ENCODE results near the gene COQ4. TPM values are rescaled to one million over a fixed set of nuclear protein-coding genes. Genes with fewer than 3 reads are reported as not detected.
A peak's percentile ranks its signal among the peaks of the same experiment; 100 is the strongest.

The COQ4 gene
- total RNA-seq, 1 experiment from 2014 or later = 34.0 TPM

DNA sequence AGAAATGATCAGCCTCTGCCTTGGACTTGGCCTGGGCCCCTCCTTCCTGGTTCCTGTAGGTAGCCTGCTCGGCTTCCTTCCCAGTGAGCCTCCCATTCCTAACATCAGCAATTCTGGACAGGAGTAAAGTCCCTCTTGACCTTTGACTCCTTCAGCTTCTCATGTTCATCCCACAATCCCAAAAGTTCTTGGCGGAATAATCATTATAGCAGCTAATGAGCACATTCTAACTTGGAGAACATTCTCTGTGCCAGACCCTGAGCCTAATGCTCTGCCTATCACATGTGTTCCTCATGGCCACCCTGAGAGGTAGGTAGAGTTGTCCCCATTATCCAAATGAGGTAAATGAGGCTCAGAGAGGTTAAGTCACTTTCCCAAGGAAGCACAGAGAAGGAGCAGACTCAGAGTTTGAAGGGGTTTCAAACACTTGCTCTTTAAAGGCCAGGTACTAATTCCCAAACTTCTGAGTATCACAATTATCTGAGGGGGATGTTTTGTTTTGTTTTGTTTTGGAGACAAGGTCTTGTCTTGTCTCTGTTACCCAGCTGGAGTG, 25.3 kb upstream of the COQ4 start:
- Mint-ChIP-seq H3K36me3 (ENCODE audit: insufficient read depth, unreplicated experiment) (peaks cover 18% of the 10 kb centered on the region), H3K4me3 (ENCODE audit: low read depth, unreplicated experiment) (no peak overlapping the region), H3K27ac (ENCODE audit: unreplicated experiment) (no peak overlapping the region), H3K27me3 (ENCODE audit: unreplicated experiment) (no peaks in the 10 kb centered on the region), H3K4me1 (ENCODE audit: low read depth, unreplicated experiment) (peaks cover 10% of the 10 kb centered on the region), H3K9me3 (ENCODE audit: low read depth, unreplicated experiment) (no peaks in the 10 kb centered on the region)
- DNase-seq = no peak
- no TSS peak for BruUV-seq (replicated peaks)
- TF ChIP-seq, protein P1, sequence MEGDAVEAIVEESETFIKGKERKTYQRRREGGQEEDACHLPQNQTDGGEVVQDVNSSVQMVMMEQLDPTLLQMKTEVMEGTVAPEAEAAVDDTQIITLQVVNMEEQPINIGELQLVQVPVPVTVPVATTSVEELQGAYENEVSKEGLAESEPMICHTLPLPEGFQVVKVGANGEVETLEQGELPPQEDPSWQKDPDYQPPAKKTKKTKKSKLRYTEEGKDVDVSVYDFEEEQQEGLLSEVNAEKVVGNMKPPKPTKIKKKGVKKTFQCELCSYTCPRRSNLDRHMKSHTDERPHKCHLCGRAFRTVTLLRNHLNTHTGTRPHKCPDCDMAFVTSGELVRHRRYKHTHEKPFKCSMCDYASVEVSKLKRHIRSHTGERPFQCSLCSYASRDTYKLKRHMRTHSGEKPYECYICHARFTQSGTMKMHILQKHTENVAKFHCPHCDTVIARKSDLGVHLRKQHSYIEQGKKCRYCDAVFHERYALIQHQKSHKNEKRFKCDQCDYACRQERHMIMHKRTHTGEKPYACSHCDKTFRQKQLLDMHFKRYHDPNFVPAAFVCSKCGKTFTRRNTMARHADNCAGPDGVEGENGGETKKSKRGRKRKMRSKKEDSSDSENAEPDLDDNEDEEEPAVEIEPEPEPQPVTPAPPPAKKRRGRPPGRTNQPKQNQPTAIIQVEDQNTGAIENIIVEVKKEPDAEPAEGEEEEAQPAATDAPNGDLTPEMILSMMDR (IDR thresholded peaks at IDR 0.05; ENCODE audit: unreplicated experiment) = no peak
- intact Hi-C loops (cut with micrococcal nuclease; ENCODE audit: unreplicated experiment) = loop anchor here (5.0 kb wide), 1 partner anchor 115 kb away; no protein-coding TSS in a partner anchor
- CTCF ChIA-PET = no interaction called here

DNA sequence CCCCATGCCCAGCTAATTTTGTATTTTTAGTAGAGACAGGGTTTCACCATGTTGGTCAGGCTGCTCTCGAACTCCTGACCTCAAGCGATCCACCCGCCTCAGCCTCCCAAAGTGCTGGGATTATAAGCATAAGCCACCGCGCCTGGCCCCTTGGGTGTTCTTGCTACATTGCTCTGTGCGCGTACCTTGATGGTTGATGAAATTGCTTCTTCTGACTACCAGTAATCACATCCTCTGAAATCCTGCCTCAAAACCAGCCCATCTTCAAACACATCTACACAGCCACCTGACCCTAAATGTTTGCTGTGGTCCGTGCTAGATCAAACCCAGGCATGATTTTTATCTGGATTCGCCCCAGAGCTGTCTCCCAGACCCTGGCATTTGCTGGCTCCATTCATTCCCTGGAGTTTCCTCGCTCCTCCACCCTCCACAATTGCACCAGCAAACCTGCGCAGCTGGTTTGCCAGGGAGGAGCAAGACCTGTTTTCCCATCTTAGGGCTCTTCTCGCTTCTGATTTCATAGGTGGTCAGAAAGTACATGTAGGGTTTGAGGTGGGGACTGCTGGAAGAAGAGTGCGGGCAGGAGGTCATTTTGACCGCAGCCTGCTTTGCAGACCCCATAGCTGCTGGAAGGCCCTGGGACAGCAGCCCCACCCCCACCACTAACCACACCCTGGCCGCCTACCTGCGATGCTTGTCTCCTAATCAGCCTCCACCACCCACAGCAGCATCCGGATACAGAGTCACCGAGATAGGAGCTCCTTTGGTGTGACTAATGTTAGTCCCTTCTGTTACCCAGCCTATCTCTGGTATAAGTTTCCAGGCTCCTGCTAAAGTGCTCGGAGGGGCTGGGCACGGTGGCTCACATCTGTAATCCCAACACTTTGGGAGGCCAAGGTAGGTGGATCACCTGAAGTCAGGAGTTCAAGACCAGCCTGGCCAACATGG, 23.8 kb upstream of the COQ4 start:
- peak overlapping the region; percentile 21 for H3K4me3 Mint-ChIP-seq (ENCODE audit: low read depth, unreplicated experiment)
- H3K4me1 Mint-ChIP-seq (ENCODE audit: low read depth, unreplicated experiment) = peaks cover 10% of the 10 kb centered on the region
- H3K27ac Mint-ChIP-seq (ENCODE audit: unreplicated experiment) = peak overlapping the region; percentile 72
- TF ChIP-seq, protein P1 (IDR thresholded peaks at IDR 0.05; ENCODE audit: unreplicated experiment) = no peak
- H3K9me3 Mint-ChIP-seq (ENCODE audit: low read depth, unreplicated experiment) = no peaks in the 10 kb centered on the region
- CTCF ChIA-PET = interaction anchor here (0.7 kb wide), 1 partner anchor 43 kb away, joined by 3 read pairs; no protein-coding TSS in a partner anchor
- DNase-seq = peak; percentile 22
- intact Hi-C loops (cut with micrococcal nuclease; ENCODE audit: unreplicated experiment) = loop anchor here (5.0 kb wide), 1 partner anchor 113 kb away; no protein-coding TSS in a partner anchor
- no TSS peak for BruUV-seq (replicated peaks)
- peaks cover 18% of the 10 kb centered on the region for H3K36me3 Mint-ChIP-seq (ENCODE audit: insufficient read depth, unreplicated experiment)
- no peaks in the 10 kb centered on the region for H3K27me3 Mint-ChIP-seq (ENCODE audit: unreplicated experiment)

DNA sequence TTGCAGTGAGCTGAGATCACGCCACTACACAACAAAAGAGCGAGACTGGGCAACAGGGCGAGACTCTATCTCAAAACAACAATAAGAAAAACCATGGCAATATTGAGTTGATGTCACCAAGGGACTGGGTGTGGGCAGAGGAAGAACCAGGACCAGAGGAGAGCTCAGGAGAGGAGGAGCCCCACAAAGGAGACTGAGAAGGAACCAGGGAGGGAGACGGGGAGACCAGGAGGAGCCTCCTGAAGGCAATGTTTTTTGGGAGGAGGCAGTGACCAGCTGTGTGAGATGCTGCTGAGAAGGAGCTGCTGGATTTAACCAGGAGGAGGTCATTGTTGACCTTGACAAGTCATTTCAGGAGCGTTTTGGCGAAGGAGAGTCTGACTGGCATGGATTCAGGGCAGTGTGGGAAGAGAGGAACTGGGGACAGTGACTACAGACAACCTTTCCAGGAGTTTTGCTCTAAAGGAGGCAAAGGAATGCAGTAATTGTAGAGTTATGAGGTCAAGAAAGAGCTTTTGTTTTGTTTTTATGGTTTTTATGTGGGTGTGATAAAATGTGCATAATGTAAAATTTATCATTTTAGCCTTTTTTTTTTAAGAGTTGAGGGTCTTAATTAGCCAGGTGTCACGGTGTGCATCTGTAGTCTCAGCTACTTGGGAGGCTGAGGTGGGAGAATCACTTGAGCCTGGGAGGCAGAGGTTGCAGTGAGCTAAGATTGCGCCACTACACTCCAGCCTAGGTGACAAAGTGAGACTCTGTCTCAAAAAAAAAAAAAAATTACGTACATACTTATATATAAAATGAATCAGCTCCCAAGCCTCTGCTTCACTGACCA, 18.3 kb upstream of the COQ4 start:
- no peaks in the 10 kb centered on the region for H3K4me1 Mint-ChIP-seq (ENCODE audit: low read depth, unreplicated experiment)
- no peaks in the 10 kb centered on the region for H3K9me3 Mint-ChIP-seq (ENCODE audit: low read depth, unreplicated experiment)
- no peaks in the 10 kb centered on the region for H3K27me3 Mint-ChIP-seq (ENCODE audit: unreplicated experiment)
- no peak for DNase-seq
- H3K27ac Mint-ChIP-seq (ENCODE audit: unreplicated experiment) = peak overlapping the region; percentile 42
- no peak overlapping the region for H3K4me3 Mint-ChIP-seq (ENCODE audit: low read depth, unreplicated experiment)
- peaks cover 20% of the 10 kb centered on the region for H3K36me3 Mint-ChIP-seq (ENCODE audit: insufficient read depth, unreplicated experiment)
- TF ChIP-seq, protein P1 (IDR thresholded peaks at IDR 0.05; ENCODE audit: unreplicated experiment) = no peak
- CTCF ChIA-PET = interaction anchor here (0.6 kb wide), 1 partner anchor 17 kb away, joined by 5 read pairs; no protein-coding TSS in a partner anchor
- BruUV-seq (replicated peaks) = no TSS peak
- intact Hi-C loops (cut with micrococcal nuclease; ENCODE audit: unreplicated experiment) = loop anchor here (10.0 kb wide), 1 partner anchor 250 kb away; the partner anchor contains the start of gene SPTAN1

DNA sequence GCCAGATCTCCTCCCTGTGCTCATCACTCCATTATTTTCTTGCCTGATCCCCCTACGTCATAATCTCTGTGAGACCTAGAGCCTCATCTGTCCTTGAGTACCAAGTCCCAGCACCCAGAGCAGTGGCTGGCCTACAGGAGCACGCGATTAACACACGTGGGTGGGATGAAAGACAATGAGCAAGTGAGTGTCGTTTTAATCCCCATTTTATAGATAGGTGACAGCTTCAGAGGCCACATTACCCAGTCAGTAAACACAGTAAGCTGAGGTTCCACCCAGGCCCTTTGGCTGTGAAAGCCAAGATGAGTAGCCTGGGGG, 17.7 kb upstream of the COQ4 start:
- Mint-ChIP-seq H3K36me3 (ENCODE audit: insufficient read depth, unreplicated experiment) (peaks cover 22% of the 10 kb centered on the region), H3K4me1 (ENCODE audit: low read depth, unreplicated experiment) (no peaks in the 10 kb centered on the region), H3K27me3 (ENCODE audit: unreplicated experiment) (no peaks in the 10 kb centered on the region), H3K9me3 (ENCODE audit: low read depth, unreplicated experiment) (no peaks in the 10 kb centered on the region), H3K27ac (ENCODE audit: unreplicated experiment) (no peak overlapping the region), H3K4me3 (ENCODE audit: low read depth, unreplicated experiment) (no peak overlapping the region)
- CTCF ChIA-PET = interaction anchor here (0.6 kb wide), 1 partner anchor 18 kb away, joined by 5 read pairs; no protein-coding TSS in a partner anchor
- intact Hi-C loops (cut with micrococcal nuclease; ENCODE audit: unreplicated experiment) = loop anchor here (10.0 kb wide), 1 partner anchor 250 kb away; the partner anchor contains the start of gene SPTAN1
- DNase-seq = no peak
- TF ChIP-seq, protein P1 (IDR thresholded peaks at IDR 0.05; ENCODE audit: unreplicated experiment) = no peak
- BruUV-seq (replicated peaks) = no TSS peak

Data from Calu3 (cell line).